K562 (cell line): ENCODE measurements around the gene SLC25A45. TPM values are rescaled to one million over a fixed set of nuclear protein-coding genes. Genes with fewer than 3 reads are reported as not detected.

Experiments
- BRF2 ChIP-seq: IDR thresholded peaks from 3 replicates; pipeline ENCODE4 v1.6.1; 2011; ENCODE audit warnings: borderline replicate concordance, mild to moderate bottlenecking; ENCODE audit not compliant: insufficient read length, insufficient read depth
- ELF1 ChIP-seq: fragments of 200-800 bp; sonication (Bioruptor generic); IDR thresholded peaks from 2 replicates; pipeline ENCODE4 v1.6.1; 2016; ENCODE audit warnings: missing genetic modification characterization, missing compliant biosample characterization
- ELK1 ChIP-seq: sonication (generic); formaldehyde crosslinking; IDR thresholded peaks from 2 replicates; pipeline ENCODE4 v1.8.1; 2022; ENCODE audit warnings: missing genetic modification reagents
- EP400 ChIP-seq: fragments of 450-650 bp; IDR thresholded peaks from 2 replicates; pipeline ENCODE4 v1.6.1; 2017; ENCODE audit warnings: antibody characterized with exemption, mild to moderate bottlenecking, moderate library complexity
- HNRNPH1 ChIP-seq: fragments of 200-400 bp; formaldehyde crosslinking; optimal IDR thresholded peaks from 2 replicates; pipeline ENCODE3; 2017; ENCODE audit warnings: low read depth, mild to moderate bottlenecking, low read length, moderate library complexity
- HOXB6 ChIP-seq: fragments of 250-450 bp; sonication (Bioruptor Pico); IDR thresholded peaks from 2 replicates; pipeline ENCODE4 v1.5.1; 2022; ENCODE audit warnings: mild to moderate bottlenecking, borderline replicate concordance
- IRF1 ChIP-seq: sonication (generic); formaldehyde crosslinking; IDR thresholded peaks from 2 replicates; pipeline ENCODE4 v1.8.0; 2022; ENCODE audit warnings: missing genetic modification reagents, mild to moderate bottlenecking, borderline replicate concordance
- KLF10 ChIP-seq: fragments of 250-450 bp; sonication (Bioruptor Pico); IDR thresholded peaks from 2 replicates; pipeline ENCODE4 v1.6.1; 2021; ENCODE audit warnings: matching md5 sums
- PATZ1 ChIP-seq: fragments of 250-450 bp; sonication (Bioruptor Pico); IDR thresholded peaks from 2 replicates; pipeline ENCODE4 v1.5.0; 2020; ENCODE audit warnings: mild to moderate bottlenecking, borderline replicate concordance
- PCBP2 ChIP-seq: fragments of 200-400 bp; formaldehyde crosslinking; IDR thresholded peaks from 2 replicates; pipeline ENCODE4 v1.6.1; 2018; ENCODE audit warnings: low read length, low read depth, mild to moderate bottlenecking, moderate library complexity; ENCODE audit not compliant: poor library complexity, severe bottlenecking
- POLR2G ChIP-seq: fragments of 200-400 bp; formaldehyde crosslinking; IDR thresholded peaks from 2 replicates; pipeline ENCODE4 v1.6.1; 2017; ENCODE audit warnings: low read depth, mild to moderate bottlenecking, antibody characterized with exemption, low read length, moderate library complexity
- PREB ChIP-seq: sonication (generic); formaldehyde crosslinking; IDR thresholded peaks from 2 replicates; pipeline ENCODE4 v1.8.1; 2023; ENCODE audit warnings: mild to moderate bottlenecking, missing genetic modification reagents
- PRMT5 ChIP-seq: sonication (generic); formaldehyde crosslinking; IDR thresholded peaks from 2 replicates; pipeline ENCODE4 v1.5.0; 2020; ENCODE audit warnings: missing genetic modification reagents
- SNAPC5 ChIP-seq: fragments of 250-450 bp; sonication (Bioruptor Pico); IDR thresholded peaks from 2 replicates; pipeline ENCODE4 v1.8.0; 2021; ENCODE audit warnings: moderate library complexity, mild to moderate bottlenecking, inconsistent platforms
- SREBF2 ChIP-seq: sonication (generic); formaldehyde crosslinking; IDR thresholded peaks from 2 replicates; pipeline ENCODE4 v1.4.0; 2020; ENCODE audit warnings: mild to moderate bottlenecking, missing genetic modification reagents
- STAG1 ChIP-seq: sonication (generic); formaldehyde crosslinking; IDR thresholded peaks from 2 replicates; pipeline ENCODE4 v1.5.0; 2020; ENCODE audit warnings: missing genetic modification reagents, borderline replicate concordance
- TAL1 ChIP-seq: fragments of 450-650 bp; IDR thresholded peaks from 2 replicates; pipeline ENCODE4 v1.6.1; 2016; ENCODE audit warnings: mild to moderate bottlenecking
- TARDBP ChIP-seq: fragments of 450-650 bp; IDR thresholded peaks from 2 replicates; pipeline ENCODE4 v1.6.1; 2016
- ZBED1 ChIP-seq: IDR thresholded peaks from 2 replicates; pipeline ENCODE4 v1.6.1; 2014
- ZBTB8A ChIP-seq: fragments of 450-650 bp; IDR thresholded peaks from 2 replicates; pipeline ENCODE4 v1.6.1; 2018; ENCODE audit warnings: mild to moderate bottlenecking, moderate library complexity; ENCODE audit not compliant: partially characterized antibody
- ZNF239 ChIP-seq: fragments of 250-450 bp; sonication (Bioruptor Pico); IDR thresholded peaks from 2 replicates; pipeline ENCODE4 v1.4.0; 2020; ENCODE audit warnings: mild to moderate bottlenecking
- ZNF408 ChIP-seq: fragments of 250-450 bp; sonication (Bioruptor Pico); IDR thresholded peaks from 2 replicates; pipeline ENCODE4 v1.4.0; 2020; ENCODE audit warnings: low read depth, mild to moderate bottlenecking, moderate library complexity
- polyA plus RNA-seq, 8 experiments: library from polyadenylated mRNA; depleted of rRNA in 4 of 8; stranded (reverse) in 5 of 8; unstranded in 3 of 8; fragments of >200 nt; fragmentation: Nextera tagmentation in 2 of 8; fragmentation: Illumina TruSeq in 1 of 8; extraction: Ambion mirVana in 2 of 8; extraction: Trizol in 1 of 8; gene quantifications; 2 replicates each; pipeline versions ENCODE4 v1.2.1 to v1.2.3, GENCODE V29; 2011 to 2014; ENCODE audit warnings: inconsistent platforms in 1 of 8, missing spikeins in 1 of 8
- total RNA-seq, 7 experiments: library from RNA; depleted of rRNA in 6 of 7; stranded (reverse); fragments of >200 nt in 6 of 7; fragmentation: Illumina TruSeq in 2 of 7; extraction: Trizol in 2 of 7; gene quantifications; 2 replicates each; pipeline versions ENCODE4 v1.2.1 to v1.2.3, GENCODE V29; 2011 to 2021; ENCODE audit warnings: low replicate concordance in 1 of 7

SLC25A45 gene
- total and polyA plus RNA-seq, 9 of the 15 experiments (the other 6 are each of a cell fraction or from before 2014, with no cell fraction given) = 0.15 to 2.3 (median 0.68) TPM

GRCh38 chr11:65425105-65425970 lies 42.9 kb upstream of the SLC25A45 start (continued):
- TF ChIP-seq PREB (0 out of 2 replicates have a peak, but pooled peaks have one; percentile 91), EP400 (no peak), BRF2 (no peak), PATZ1 (CRISPR knock-in tag) (peak; percentile 20; the same call in 1 of the 2 replicates), ELF1 (tag) (no peak), ELK1 (CRISPR knock-in tag) (no peak), ZBED1 (peak; percentile 85; the same call in 1 of the 2 replicates), STAG1 (CRISPR knock-in tag) (no peak), TARDBP (no peak), PRMT5 (CRISPR knock-in tag) (no peak), ZNF239 (CRISPR knock-in tag) (no peak), SNAPC5 (no peak), ZBTB8A (no peak), PCBP2 (no peak), HNRNPH1 (no peak), ZNF408 (CRISPR knock-in tag) (no peak), KLF10 (CRISPR knock-in tag) (no peak; the same call in 1 of the 2 replicates), SREBF2 (CRISPR knock-in tag) (no peak), TAL1 (no peak), IRF1 (0 out of 2 replicates have a peak, but pooled peaks have one; percentile 19), HOXB6 (CRISPR knock-in tag) (0 out of 2 replicates have a peak, but pooled peaks have one; percentile 27), POLR2G (peak; percentile 10)
